Smooth muscle cell (in vitro differentiated cells): ENCODE measurements around the gene ELP6. TPM values are rescaled to one million over a fixed set of nuclear protein-coding genes. Genes with fewer than 3 reads are reported as not detected.

ENCODE experiments used
- DNase-seq: peaks from one replicate; lab custom pipeline; 2025; ENCODE audit not compliant: unreplicated experiment; lab: John Stamatoyannopoulos, UW
- H2AFZ ChIP-seq: fragments of 200-600 bp; sonication (generic); 2 replicates; pipeline ENCODE4 v1.6.0; 2016; ENCODE audit warnings: antibody characterized with exemption, low read depth, mild to moderate bottlenecking
- H3F3A ChIP-seq: fragments of 200-600 bp; sonication (generic); 2 replicates; pipeline ENCODE4 v1.6.0; 2017; ENCODE audit warnings: antibody characterized with exemption, low read depth
- H3K27ac ChIP-seq: fragments of 200-600 bp; sonication (generic); 2 replicates; pipeline ENCODE4 v1.5.1; 2016; ENCODE audit warnings: low read depth, mild to moderate bottlenecking
- H3K27me3 ChIP-seq: fragments of 200-600 bp; sonication (generic); 2 replicates; pipeline ENCODE4 v1.6.1; 2016; ENCODE audit warnings: low read depth, mild to moderate bottlenecking
- H3K36me3 ChIP-seq: fragments of 200-600 bp; sonication (generic); 2 replicates; pipeline ENCODE4 v1.5.1; 2016; ENCODE audit warnings: low read depth
- H3K4me1 ChIP-seq: fragments of 200-600 bp; sonication (generic); 2 replicates; pipeline ENCODE4 v1.5.1; 2016; ENCODE audit warnings: low read depth
- H3K4me2 ChIP-seq: fragments of 200-600 bp; sonication (generic); 2 replicates; pipeline ENCODE4 v1.6.0; 2016; ENCODE audit warnings: mild to moderate bottlenecking
- H3K4me3 ChIP-seq: fragments of 200-600 bp; sonication (generic); 2 replicates; pipeline ENCODE4 v1.5.1; 2016; ENCODE audit warnings: mild to moderate bottlenecking
- H3K79me2 ChIP-seq: fragments of 200-600 bp; sonication (generic); 2 replicates; pipeline ENCODE4 v1.6.0; 2016; ENCODE audit warnings: low read depth, mild to moderate bottlenecking
- H3K9ac ChIP-seq: fragments of 200-600 bp; sonication (generic); 2 replicates; pipeline ENCODE4 v1.6.0; 2016; ENCODE audit warnings: low read depth
- H3K9me3 ChIP-seq: fragments of 200-600 bp; sonication (generic); replicated peaks from 2 replicates; pipeline ENCODE4 v1.5.1; 2016; ENCODE audit warnings: low read depth
- H4K20me1 ChIP-seq: fragments of 200-600 bp; sonication (generic); 2 replicates; pipeline ENCODE4 v1.6.0; 2016; ENCODE audit warnings: low read depth
- CTCF ChIP-seq: fragments of 200-600 bp; sonication (generic); IDR thresholded peaks from 2 replicates; pipeline ENCODE4 v1.5.1; 2017; ENCODE audit warnings: borderline replicate concordance, mild to moderate bottlenecking, antibody characterized with exemption; ENCODE audit not compliant: insufficient read depth, poor library complexity, severe bottlenecking
- WGBS: methylation state at CpG from one replicate; pipeline ENCODE4 v1.1.7; 2016; ENCODE audit warnings: low lambda C conversion rate; 5-methylcytosine and 5-hydroxymethylcytosine counted together
- polyA plus RNA-seq: library from polyadenylated mRNA; unstranded; fragments of >200 nt; fragmentation: Nextera tagmentation; extraction: Ambion mirVana; gene quantifications from 2 replicates; pipeline ENCODE4 v1.2.1, GENCODE V29; 2016
- total RNA-seq: library from RNA; depleted of rRNA; stranded (reverse); fragments of >200 nt; gene quantifications from 2 replicates; pipeline ENCODE4 v1.2.3, GENCODE V29; 2014

Gene ELP6
- total and polyA plus RNA-seq, 2 experiments from 2014 or later: 25.5 to 41.5 TPM

GRCh38 chr3:47495111-47495510 is 18.4 kb downstream of the ELP6 start:
- Histone ChIP-seq H3K79me2 (no peaks in the 10 kb centered on the region), H3K4me3 (no peak overlapping the region), H3K9ac (no peak overlapping the region), H3K9me3 (no peaks in the 10 kb centered on the region), H3K36me3 (peaks cover 3% of the 10 kb centered on the region), H3K4me2 (no peak overlapping the region), H3K4me1 (no peaks in the 10 kb centered on the region), H3F3A (no peaks in the 10 kb centered on the region), H4K20me1 (no peaks in the 10 kb centered on the region), H3K27ac (no peak overlapping the region), H3K27me3 (no peaks in the 10 kb centered on the region), H2AFZ (no peak overlapping the region)
- TF ChIP-seq CTCF: no peak
- WGBS: 93% methylated on average over 4 of the region's 4 CpGs
- DNase-seq: no peak

GRCh38 chr3:47491777-47492176 is 21.7 kb downstream of the ELP6 start:
- no peaks in the 10 kb centered on the region for H4K20me1 ChIP-seq
- H3K27me3 ChIP-seq: no peaks in the 10 kb centered on the region
- no peak overlapping the region for H3K27ac ChIP-seq
- H3F3A ChIP-seq: no peaks in the 10 kb centered on the region
- H3K4me3 ChIP-seq: no peak overlapping the region
- no peaks in the 10 kb centered on the region for H3K36me3 ChIP-seq
- H3K4me2 ChIP-seq: no peak overlapping the region
- WGBS: 83% methylated on average over 12 of the region's 12 CpGs
- H2AFZ ChIP-seq: no peak overlapping the region
- H3K4me1 ChIP-seq: no peaks in the 10 kb centered on the region
- no peak overlapping the region for H3K9ac ChIP-seq
- H3K9me3 ChIP-seq: no peaks in the 10 kb centered on the region
- H3K79me2 ChIP-seq: no peaks in the 10 kb centered on the region
- DNase-seq: no peak
- no peak for TF ChIP-seq CTCF

- 100% methylated on average over 3 of the region's 3 CpGs for WGBS
- Histone ChIP-seq H3K79me2 (no peaks in the 10 kb centered on the region), H3K4me2 (no peak overlapping the region), H2AFZ (no peak overlapping the region), H3K27me3 (no peaks in the 10 kb centered on the region), H3K9ac (no peak overlapping the region), H3K27ac (no peak overlapping the region), H3K4me3 (no peak overlapping the region), H3K9me3 (no peaks in the 10 kb centered on the region), H3F3A (no peaks in the 10 kb centered on the region), H3K4me1 (no peaks in the 10 kb centered on the region), H3K36me3 (no peaks in the 10 kb centered on the region), H4K20me1 (no peaks in the 10 kb centered on the region)
- no peak for DNase-seq
- no peak for TF ChIP-seq CTCF
Measured at GRCh38 chr3:47491186-47491585, 22.3 kb downstream of the ELP6 start.

- TF ChIP-seq CTCF: no peak
- 97% methylated on average over 2 of the region's 2 CpGs for WGBS
- Histone ChIP-seq H3F3A (no peaks in the 10 kb centered on the region), H3K9ac (no peak overlapping the region), H3K79me2 (no peaks in the 10 kb centered on the region), H2AFZ (no peak overlapping the region), H3K36me3 (no peaks in the 10 kb centered on the region), H3K4me2 (no peak overlapping the region), H3K4me3 (no peak overlapping the region), H4K20me1 (no peaks in the 10 kb centered on the region), H3K9me3 (no peaks in the 10 kb centered on the region), H3K27ac (no peak overlapping the region), H3K4me1 (no peaks in the 10 kb centered on the region), H3K27me3 (no peaks in the 10 kb centered on the region)
- DNase-seq: no peak
Measured at GRCh38 chr3:47487265-47487664, 26.2 kb downstream of the ELP6 start.
